Chondrocyte (in vitro differentiated cells): ENCODE measurements around the gene CCNJ. TPM values are rescaled to one million over a fixed set of nuclear protein-coding genes. Genes with fewer than 3 reads are reported as not detected.

Experiments
- DNase-seq: peaks from one replicate; pipeline ENCODE4 v3.0.0; 2021; ENCODE audit warnings: mixed read lengths, low spot score
- H3K27ac Mint-ChIP-seq: one replicate; pipeline ENCODE4 v1.8.0; 2021; ENCODE audit warnings: mild to moderate bottlenecking, moderate library complexity, mixed read lengths; ENCODE audit not compliant: unreplicated experiment
- H3K27me3 Mint-ChIP-seq: 2 replicates; pipeline ENCODE4 v1.8.0; 2021; ENCODE audit warnings: low read depth, mixed read lengths
- H3K36me3 Mint-ChIP-seq: 2 replicates; pipeline ENCODE4 v1.8.0; 2021; ENCODE audit warnings: low read depth, mixed read lengths
- H3K4me1 Mint-ChIP-seq: 2 replicates; pipeline ENCODE4 v1.8.0; 2021; ENCODE audit warnings: low read depth, mild to moderate bottlenecking, mixed read lengths
- H3K4me3 Mint-ChIP-seq: one replicate; pipeline ENCODE4 v1.8.0; 2021; ENCODE audit warnings: mild to moderate bottlenecking, moderate library complexity, mixed read lengths; ENCODE audit not compliant: unreplicated experiment
- H3K9me3 Mint-ChIP-seq: 2 replicates; pipeline ENCODE4 v1.8.0; 2021; ENCODE audit warnings: low read depth, mixed read lengths
- total RNA-seq: library from RNA; stranded (reverse); gene quantifications from 3 replicates; pipeline ENCODE4 v1.2.1, GENCODE V29; 2021
- TF ChIP-seq, protein P1 (sequence below): fragments of 200-600 bp; sonication (generic); IDR thresholded peaks from 2 replicates; pipeline ENCODE4 v1.5.0; 2021; ENCODE audit warnings: antibody characterized with exemption, mild to moderate bottlenecking, moderate library complexity

The CCNJ gene
- total RNA-seq, 1 donor from 2014 or later: 7.6 TPM

- no peak overlapping the region for H3K27ac Mint-ChIP-seq
- TF ChIP-seq, protein P1, sequence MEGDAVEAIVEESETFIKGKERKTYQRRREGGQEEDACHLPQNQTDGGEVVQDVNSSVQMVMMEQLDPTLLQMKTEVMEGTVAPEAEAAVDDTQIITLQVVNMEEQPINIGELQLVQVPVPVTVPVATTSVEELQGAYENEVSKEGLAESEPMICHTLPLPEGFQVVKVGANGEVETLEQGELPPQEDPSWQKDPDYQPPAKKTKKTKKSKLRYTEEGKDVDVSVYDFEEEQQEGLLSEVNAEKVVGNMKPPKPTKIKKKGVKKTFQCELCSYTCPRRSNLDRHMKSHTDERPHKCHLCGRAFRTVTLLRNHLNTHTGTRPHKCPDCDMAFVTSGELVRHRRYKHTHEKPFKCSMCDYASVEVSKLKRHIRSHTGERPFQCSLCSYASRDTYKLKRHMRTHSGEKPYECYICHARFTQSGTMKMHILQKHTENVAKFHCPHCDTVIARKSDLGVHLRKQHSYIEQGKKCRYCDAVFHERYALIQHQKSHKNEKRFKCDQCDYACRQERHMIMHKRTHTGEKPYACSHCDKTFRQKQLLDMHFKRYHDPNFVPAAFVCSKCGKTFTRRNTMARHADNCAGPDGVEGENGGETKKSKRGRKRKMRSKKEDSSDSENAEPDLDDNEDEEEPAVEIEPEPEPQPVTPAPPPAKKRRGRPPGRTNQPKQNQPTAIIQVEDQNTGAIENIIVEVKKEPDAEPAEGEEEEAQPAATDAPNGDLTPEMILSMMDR: no peak
- H3K9me3 Mint-ChIP-seq: no peaks in the 10 kb centered on the region
- H3K36me3 Mint-ChIP-seq: peaks cover 35% of the 10 kb centered on the region
- H3K4me3 Mint-ChIP-seq: no peak overlapping the region
- no peaks in the 10 kb centered on the region for H3K4me1 Mint-ChIP-seq
- no peaks in the 10 kb centered on the region for H3K27me3 Mint-ChIP-seq
- no peak for DNase-seq
Measured at GRCh38 chr10:96061232-96061631, 17.8 kb downstream of the CCNJ start.

GRCh38 chr10:96072674-96073073, 29.3 kb downstream of the CCNJ start:
- Mint-ChIP-seq H3K27ac (no peak overlapping the region), H3K36me3 (no peaks in the 10 kb centered on the region), H3K4me1 (peaks cover 8% of the 10 kb centered on the region), H3K9me3 (no peaks in the 10 kb centered on the region), H3K27me3 (peaks cover 1% of the 10 kb centered on the region), H3K4me3 (no peak overlapping the region)
- DNase-seq: no peak
- TF ChIP-seq, protein P1: no peak

DNA sequence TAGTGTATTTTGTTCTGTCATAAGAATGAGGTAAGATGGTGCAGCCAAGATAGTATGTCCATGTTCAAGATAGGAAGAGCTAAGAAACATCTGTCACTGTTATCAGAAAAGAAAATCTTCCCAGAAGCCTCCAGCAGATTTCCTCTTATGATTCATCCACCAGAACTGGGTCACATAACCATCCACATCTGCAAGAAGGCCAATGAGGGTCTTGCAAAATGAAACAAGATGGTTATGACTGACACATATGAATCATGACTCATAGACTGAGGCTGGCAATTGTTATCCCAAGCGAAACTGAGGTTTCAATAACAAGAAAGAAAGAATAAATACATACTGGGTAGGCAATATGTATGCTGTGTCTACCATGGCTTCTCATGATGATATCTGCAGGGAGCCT, 30.3 kb downstream of the CCNJ start:
- Mint-ChIP-seq H3K27me3 (peaks cover 5% of the 10 kb centered on the region), H3K27ac (no peak overlapping the region), H3K4me1 (peaks cover 8% of the 10 kb centered on the region), H3K9me3 (no peaks in the 10 kb centered on the region), H3K4me3 (no peak overlapping the region), H3K36me3 (no peaks in the 10 kb centered on the region)
- DNase-seq: no peak
- TF ChIP-seq, protein P1: no peak

- Mint-ChIP-seq H3K36me3 (no peaks in the 10 kb centered on the region), H3K27ac (no peak overlapping the region), H3K4me3 (no peak overlapping the region), H3K27me3 (peaks cover 8% of the 10 kb centered on the region), H3K4me1 (peaks cover 8% of the 10 kb centered on the region), H3K9me3 (no peaks in the 10 kb centered on the region)
- TF ChIP-seq, protein P1: no peak
- no peak for DNase-seq
Measured at GRCh38 chr10:96074776-96075175, 31.4 kb downstream of the CCNJ start.

DNA sequence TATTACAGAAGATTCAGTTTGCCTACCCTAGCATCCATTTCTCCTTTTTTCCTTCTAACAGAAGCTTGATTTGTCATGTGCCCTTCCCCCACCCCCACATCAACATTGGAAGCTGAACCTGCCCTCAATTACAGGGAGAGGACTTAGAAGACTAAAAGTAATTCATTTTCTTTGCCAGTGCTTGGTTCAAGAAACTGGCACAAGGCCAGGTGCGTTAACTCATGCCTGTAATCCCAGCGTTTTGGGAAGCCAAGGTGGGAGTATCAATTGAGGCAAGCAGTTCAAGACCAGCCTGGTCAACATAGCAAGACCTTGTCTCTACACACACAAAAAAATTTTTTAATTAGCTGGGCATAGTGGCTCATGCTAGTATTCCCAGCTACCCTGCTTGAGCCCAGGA, 32.6 kb downstream of the CCNJ start:
- Mint-ChIP-seq H3K4me1 (peaks cover 8% of the 10 kb centered on the region), H3K27ac (no peak overlapping the region), H3K4me3 (no peak overlapping the region), H3K36me3 (no peaks in the 10 kb centered on the region), H3K27me3 (peaks cover 12% of the 10 kb centered on the region), H3K9me3 (no peaks in the 10 kb centered on the region)
- DNase-seq: no peak
- TF ChIP-seq, protein P1: no peak
